ENCODE results near the gene INTS3.
"Not testable (repeated sequence)": the region's sequence is repeated elsewhere in the genome, so short reads cannot be mapped to it uniquely, and the experiment has no call there.

Gene INTS3

GRCh38 chr1:153763365-153764225, 35.7 kb downstream of the INTS3 start:
- TF ChIP-seq EZH2 (IDR thresholded peaks at IDR 0.05) (no peak), POLR2AphosphoS5 (IDR thresholded peaks at IDR 0.05; ENCODE audit: borderline replicate concordance, low read depth, low read length) (no peak), FOXP2 (optimal IDR thresholded peaks at IDR 0.05; ENCODE audit: control extremely low read depth, extremely low read length, insufficient read depth) (no peak)
- Histone ChIP-seq H3K9me3 (ENCODE audit: low read depth, low read length) (no peaks in the 10 kb centered on the region), H3K36me3 (ENCODE audit: insufficient read depth, low read length) (peaks cover 64% of the 10 kb centered on the region), H3K27ac (no peak overlapping the region), H3K9ac (ENCODE audit: insufficient read length) (no peak overlapping the region), H3K4me3 (no peak overlapping the region)
- no peak for DNase-seq (ENCODE audit: low read depth, low spot score)

GRCh38 chr1:153764310-153764709, 36.5 kb downstream of the INTS3 start:
- H3K9me3 ChIP-seq (ENCODE audit: low read depth, low read length) = no peaks in the 10 kb centered on the region
- H3K9ac ChIP-seq (ENCODE audit: insufficient read length) = no peak overlapping the region
- H3K36me3 ChIP-seq (ENCODE audit: insufficient read depth, low read length) = peaks cover 65% of the 10 kb centered on the region
- TF ChIP-seq FOXP2 (optimal IDR thresholded peaks at IDR 0.05; ENCODE audit: control extremely low read depth, extremely low read length, insufficient read depth) (no peak), EZH2 (IDR thresholded peaks at IDR 0.05) (no peak), POLR2AphosphoS5 (IDR thresholded peaks at IDR 0.05; ENCODE audit: borderline replicate concordance, low read depth, low read length) (no peak)
- no peak overlapping the region for H3K4me3 ChIP-seq
- no peak overlapping the region for H3K27ac ChIP-seq
- DNase-seq (ENCODE audit: low read depth, low spot score) = no peak

- H3K4me3 ChIP-seq; H3K9me3 ChIP-seq (ENCODE audit: low read depth, low read length); DNase-seq (ENCODE audit: low read depth, low spot score); H3K9ac ChIP-seq (ENCODE audit: insufficient read length); H3K27ac ChIP-seq: not testable (repeated sequence)
- peaks cover 59% of the 10 kb centered on the region for H3K36me3 ChIP-seq (ENCODE audit: insufficient read depth, low read length)
Measured at GRCh38 chr1:153766663-153767062, 38.8 kb downstream of the INTS3 start.

- H3K9me3 ChIP-seq (ENCODE audit: low read depth, low read length) = no peaks in the 10 kb centered on the region
- no peak for TF ChIP-seq EZH2 (IDR thresholded peaks at IDR 0.05)
- TF ChIP-seq POLR2AphosphoS5 (IDR thresholded peaks at IDR 0.05; ENCODE audit: borderline replicate concordance, low read depth, low read length) = no peak
- TF ChIP-seq FOXP2 (optimal IDR thresholded peaks at IDR 0.05; ENCODE audit: control extremely low read depth, extremely low read length, insufficient read depth) = no peak
- H3K27ac ChIP-seq = no peak overlapping the region
- DNase-seq (ENCODE audit: low read depth, low spot score) = no peak
- H3K9ac ChIP-seq (ENCODE audit: insufficient read length) = no peak overlapping the region
- H3K36me3 ChIP-seq (ENCODE audit: insufficient read depth, low read length) = peaks cover 66% of the 10 kb centered on the region
- no peak overlapping the region for H3K4me3 ChIP-seq
Measured at GRCh38 chr1:153767519-153767918, 39.7 kb downstream of the INTS3 start.

- Histone ChIP-seq H3K9ac (ENCODE audit: insufficient read length) (no peak overlapping the region), H3K27ac (no peak overlapping the region), H3K36me3 (ENCODE audit: insufficient read depth, low read length) (peaks cover 60% of the 10 kb centered on the region), H3K9me3 (ENCODE audit: low read depth, low read length) (no peaks in the 10 kb centered on the region), H3K4me3 (no peak overlapping the region)
- TF ChIP-seq POLR2AphosphoS5 (IDR thresholded peaks at IDR 0.05; ENCODE audit: borderline replicate concordance, low read depth, low read length) (no peak), FOXP2 (optimal IDR thresholded peaks at IDR 0.05; ENCODE audit: control extremely low read depth, extremely low read length, insufficient read depth) (no peak), EZH2 (IDR thresholded peaks at IDR 0.05) (no peak)
- no peak for DNase-seq (ENCODE audit: low read depth, low spot score)
Measured at GRCh38 chr1:153768316-153769181, 40.7 kb downstream of the INTS3 start.

GRCh38 chr1:153769221-153769620, 41.4 kb downstream of the INTS3 start:
- TF ChIP-seq EZH2 (IDR thresholded peaks at IDR 0.05) = no peak
- no peak for TF ChIP-seq POLR2AphosphoS5 (IDR thresholded peaks at IDR 0.05; ENCODE audit: borderline replicate concordance, low read depth, low read length)
- no peak for TF ChIP-seq FOXP2 (optimal IDR thresholded peaks at IDR 0.05; ENCODE audit: control extremely low read depth, extremely low read length, insufficient read depth)
- no peak overlapping the region for H3K4me3 ChIP-seq
- no peak overlapping the region for H3K27ac ChIP-seq
- H3K36me3 ChIP-seq (ENCODE audit: insufficient read depth, low read length) = peaks cover 53% of the 10 kb centered on the region
- no peak overlapping the region for H3K9ac ChIP-seq (ENCODE audit: insufficient read length)
- no peak for DNase-seq (ENCODE audit: low read depth, low spot score)
- H3K9me3 ChIP-seq (ENCODE audit: low read depth, low read length) = no peaks in the 10 kb centered on the region

- Histone ChIP-seq H3K9ac (ENCODE audit: insufficient read length) (no peak overlapping the region), H3K4me3 (no peak overlapping the region), H3K9me3 (ENCODE audit: low read depth, low read length) (no peaks in the 10 kb centered on the region), H3K27ac (no peak overlapping the region), H3K36me3 (ENCODE audit: insufficient read depth, low read length) (peaks cover 44% of the 10 kb centered on the region)
- DNase-seq (ENCODE audit: low read depth, low spot score) = no peak
- TF ChIP-seq FOXP2 (optimal IDR thresholded peaks at IDR 0.05; ENCODE audit: control extremely low read depth, extremely low read length, insufficient read depth) (no peak), POLR2AphosphoS5 (IDR thresholded peaks at IDR 0.05; ENCODE audit: borderline replicate concordance, low read depth, low read length) (no peak), EZH2 (IDR thresholded peaks at IDR 0.05) (no peak)
Measured at GRCh38 chr1:153770797-153771196, 42.9 kb downstream of the INTS3 start.

- Histone ChIP-seq H3K9me3 (ENCODE audit: low read depth, low read length) (no peaks in the 10 kb centered on the region), H3K27ac (no peak overlapping the region), H3K4me3 (no peak overlapping the region), H3K36me3 (ENCODE audit: insufficient read depth, low read length) (peaks cover 44% of the 10 kb centered on the region), H3K9ac (ENCODE audit: insufficient read length) (no peak overlapping the region)
- DNase-seq (ENCODE audit: low read depth, low spot score) = no peak
- TF ChIP-seq EZH2 (IDR thresholded peaks at IDR 0.05) (no peak), POLR2AphosphoS5 (IDR thresholded peaks at IDR 0.05; ENCODE audit: borderline replicate concordance, low read depth, low read length) (no peak), FOXP2 (optimal IDR thresholded peaks at IDR 0.05; ENCODE audit: control extremely low read depth, extremely low read length, insufficient read depth) (no peak)
Measured at GRCh38 chr1:153771261-153771660, 43.4 kb downstream of the INTS3 start.

Measured in SK-N-MC (cell line).